Activated T-helper 1 cell treated with Interleukin-2 at 50 U/mL for 16 hours (primary cell): Measurements from ENCODE around the gene SEZ6L.

ENCODE experiments used
- DNase-seq: peaks from one replicate; pipeline ENCODE4 v3.0.0-alpha.2; 2020; ENCODE audit warnings: low read depth

SEZ6L gene

GRCh38 chr22:26245001-26245400 is 75.7 kb downstream of the SEZ6L start:
- no peak for DNase-seq

DNA sequence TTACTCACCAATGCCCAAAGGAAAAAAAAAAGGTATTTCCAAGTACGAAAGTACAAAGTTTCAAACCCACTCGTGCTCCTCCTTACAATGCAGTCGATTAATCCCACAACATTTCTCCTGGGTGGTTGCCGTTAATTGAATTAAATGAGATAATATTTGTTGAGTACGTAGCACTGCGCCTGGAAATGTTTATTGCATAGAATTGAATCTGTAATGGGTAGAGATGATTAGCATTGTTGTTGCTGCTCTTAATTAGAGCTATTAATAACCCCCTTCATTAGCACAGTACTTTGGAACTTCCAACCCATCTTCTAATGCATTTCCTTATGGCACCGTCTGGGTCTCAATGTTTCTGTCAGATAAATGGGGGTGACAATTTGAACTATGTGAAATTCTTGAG is 77.3 kb downstream of the SEZ6L start:
- no peak for DNase-seq

DNA sequence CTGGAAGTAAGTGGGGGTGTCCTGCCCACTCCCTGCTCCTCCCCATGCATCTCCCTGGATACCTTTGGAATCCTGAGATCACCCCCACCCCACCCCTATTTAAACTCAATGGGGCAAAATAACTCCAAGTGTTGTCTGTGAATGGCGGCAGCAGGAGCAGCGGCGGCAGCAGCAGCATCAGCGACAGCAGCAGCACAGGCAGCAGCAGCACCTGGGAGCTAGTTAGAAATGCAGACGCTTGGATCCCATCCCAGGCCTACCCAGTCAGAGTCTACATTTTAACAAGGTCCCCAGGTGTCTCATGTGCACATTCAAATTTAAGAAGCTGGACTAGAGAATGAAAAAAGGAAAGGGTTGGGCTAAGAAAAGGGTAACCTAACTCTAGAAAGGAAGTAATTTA is 82.6 kb downstream of the SEZ6L start:
- DNase-seq: no peak

DNA sequence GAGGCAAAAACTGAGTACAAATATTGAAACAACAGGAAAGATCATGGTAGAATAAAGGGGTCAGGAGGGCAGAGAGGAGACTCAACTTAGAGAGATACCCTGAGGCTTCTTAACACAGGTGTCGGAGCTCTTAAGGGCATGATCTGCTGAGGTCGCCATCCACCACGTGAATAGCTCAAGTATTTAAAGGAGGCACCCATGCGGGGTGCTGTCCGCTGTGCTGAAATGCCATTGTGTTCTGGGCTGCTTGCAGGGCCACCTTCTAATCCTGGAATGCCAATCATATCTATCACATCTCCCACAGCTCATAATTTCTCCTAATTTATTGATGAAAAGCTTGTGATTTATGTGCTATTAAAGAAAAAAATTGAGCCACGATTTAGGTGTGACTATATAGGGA is 90.2 kb downstream of the SEZ6L start:
- DNase-seq: no peak

GRCh38 chr22:26264162-26264561 is 94.9 kb downstream of the SEZ6L start:
- no peak for DNase-seq

DNA sequence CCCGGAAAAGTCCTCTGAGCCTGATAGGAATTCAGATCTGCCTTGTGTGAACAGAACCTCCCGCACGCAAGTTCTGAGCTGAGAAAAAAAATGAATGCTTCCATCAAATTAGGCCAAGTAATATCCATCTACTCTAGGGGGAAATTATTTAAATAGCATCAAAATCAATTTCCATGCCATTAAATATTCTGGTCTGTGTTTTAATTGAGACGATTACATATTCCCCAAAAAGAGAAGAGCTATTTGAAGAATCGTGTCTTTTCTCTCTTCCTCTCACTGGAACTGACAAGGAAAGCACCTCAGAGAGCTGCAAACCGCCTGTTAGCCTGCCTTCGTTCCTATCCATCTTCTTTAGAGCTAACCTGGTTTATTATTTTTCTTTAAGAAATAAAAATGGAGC is 96.0 kb downstream of the SEZ6L start:
- no peak for DNase-seq

- no peak for DNase-seq
These were observed 96.6 kb downstream of the SEZ6L start for GRCh38 chr22:26265909-26266308.

- DNase-seq: no peak
These were observed 98.6 kb downstream of the SEZ6L start for GRCh38 chr22:26267856-26268255.

DNA sequence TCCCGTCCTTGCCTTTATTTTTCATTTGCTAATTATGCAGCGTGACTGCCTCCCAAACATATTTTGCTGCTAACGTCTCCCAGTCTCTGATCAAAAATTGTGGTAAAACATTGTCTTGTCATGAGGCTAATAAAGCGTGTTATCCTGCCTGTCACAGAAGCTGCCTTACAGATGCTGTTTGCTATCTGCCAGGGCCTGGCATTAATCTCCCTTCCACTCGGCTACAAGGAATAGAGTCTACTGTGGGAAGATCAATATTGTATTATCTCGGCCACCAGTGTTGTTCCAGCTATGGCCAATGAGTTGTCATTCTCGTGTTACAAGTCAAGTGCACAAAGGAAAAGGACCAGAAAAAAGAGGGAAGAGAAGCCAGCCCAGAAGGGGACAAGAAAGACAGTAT is 100.3 kb downstream of the SEZ6L start:
- DNase-seq: no peak

DNA sequence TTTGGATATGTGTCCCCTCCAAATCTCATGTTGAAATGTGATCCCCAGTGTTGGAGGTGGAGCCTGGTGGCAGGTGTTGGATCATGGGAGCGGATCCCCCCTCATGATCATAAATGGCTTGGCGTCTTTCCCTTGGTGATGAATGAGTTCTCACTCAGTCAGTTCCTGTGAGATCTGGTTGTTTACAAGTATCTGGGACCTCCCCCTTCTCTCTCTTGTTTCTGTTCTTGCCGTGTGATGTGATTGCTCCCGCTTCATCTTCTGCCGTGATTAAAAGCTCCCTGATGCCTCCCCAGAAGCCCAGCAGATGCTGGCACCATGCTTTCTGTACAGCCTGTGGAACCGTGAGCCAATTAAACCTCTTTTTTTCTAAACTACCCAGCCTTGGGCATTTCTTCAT is 102.2 kb downstream of the SEZ6L start:
- DNase-seq: no peak

GRCh38 chr22:26273011-26273675 is 103.9 kb downstream of the SEZ6L start:
- no peak for DNase-seq

- no peak for DNase-seq
These were observed 107.4 kb downstream of the SEZ6L start for GRCh38 chr22:26276529-26277160.

DNA sequence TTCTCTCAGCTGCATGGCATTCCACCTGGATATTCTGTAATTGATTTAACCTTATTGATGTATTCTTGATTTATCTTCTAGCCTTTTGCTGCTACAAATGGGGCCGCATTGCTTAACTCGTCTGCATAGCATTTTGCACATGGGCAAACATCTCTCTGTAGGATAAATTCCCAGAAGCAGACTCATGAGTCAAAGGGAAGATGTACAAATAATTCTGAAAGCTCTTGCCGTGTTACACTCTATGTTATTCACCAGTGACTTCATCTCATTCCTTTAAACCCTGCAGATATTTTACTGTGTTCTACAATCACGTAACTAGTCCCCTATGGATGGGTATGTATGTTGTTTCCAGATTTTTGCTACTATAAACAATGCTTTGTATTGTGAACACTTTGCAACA is 112.7 kb downstream of the SEZ6L start:
- no peak for DNase-seq

DNA sequence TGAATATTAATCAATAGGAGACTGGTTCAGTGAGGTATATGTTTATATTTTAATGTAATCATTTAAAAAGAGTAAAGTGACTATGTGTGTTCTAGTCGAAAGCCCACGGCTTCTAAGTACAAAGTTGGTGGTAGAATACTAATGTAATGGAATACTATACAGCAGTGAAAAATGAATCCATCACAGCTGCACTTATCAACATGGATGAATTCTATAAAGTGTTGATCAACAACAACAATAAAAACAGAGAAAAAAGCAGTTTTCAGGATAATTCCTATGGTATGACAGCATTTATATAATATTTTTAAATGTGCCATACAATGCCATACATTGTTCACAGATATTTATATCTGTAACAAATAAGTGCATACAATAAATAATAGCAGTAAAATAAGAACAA is 114.1 kb downstream of the SEZ6L start:
- DNase-seq: no peak

DNA sequence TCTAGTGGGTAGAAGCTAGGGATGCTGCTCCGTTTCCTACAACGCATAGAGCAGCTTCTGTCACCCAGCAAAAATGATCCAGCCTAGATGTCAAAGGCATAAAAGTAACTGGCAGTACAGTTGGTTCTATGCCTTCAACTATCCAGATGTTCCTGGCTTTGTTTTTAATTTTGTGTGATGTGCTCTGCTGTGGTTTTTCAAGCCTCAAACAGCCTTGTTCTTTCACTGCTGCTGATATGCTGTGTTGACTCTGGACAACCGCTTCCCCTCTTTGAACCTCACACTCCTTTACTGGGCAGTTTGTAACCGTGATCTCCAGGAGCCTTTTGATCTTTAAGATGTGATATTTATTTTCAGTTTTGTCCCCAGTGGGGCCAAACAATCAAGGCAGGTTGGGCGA is 116.4 kb downstream of the SEZ6L start:
- no peak for DNase-seq

- no peak for DNase-seq
These were observed 117.0 kb downstream of the SEZ6L start for GRCh38 chr22:26286091-26286820.

- DNase-seq: no peak
These were observed 118.3 kb downstream of the SEZ6L start for GRCh38 chr22:26287382-26288225.

GRCh38 chr22:26289611-26290101 is 120.4 kb downstream of the SEZ6L start:
- DNase-seq: no peak

GRCh38 chr22:26291940-26292666 is 122.8 kb downstream of the SEZ6L start:
- DNase-seq: no peak

GRCh38 chr22:26292667-26292995 is 123.4 kb downstream of the SEZ6L start:
- no peak for DNase-seq

GRCh38 chr22:26295563-26296126 is 126.4 kb downstream of the SEZ6L start:
- DNase-seq: no peak
